ENCODE results near the gene SNX15.

Gene SNX15

GRCh38 chr11:65060913-65061408 is 33.7 kb downstream of the SNX15 start:
- no peak overlapping the region for H3K4me3 ChIP-seq (ENCODE audit: low read length)
- TF ChIP-seq CTCF (conservative IDR thresholded peaks at IDR 0.05; ENCODE audit: low read depth, low read length), result peak; percentile 42
- no peak for DNase-seq (ENCODE audit: low read depth)

GRCh38 chr11:65063532-65063931 is 36.3 kb downstream of the SNX15 start:
- no peak overlapping the region for H3K4me3 ChIP-seq (ENCODE audit: low read length)
- TF ChIP-seq CTCF (conservative IDR thresholded peaks at IDR 0.05; ENCODE audit: low read depth, low read length), result no peak
- no peak for DNase-seq (ENCODE audit: low read depth)

- no peak for TF ChIP-seq CTCF (conservative IDR thresholded peaks at IDR 0.05; ENCODE audit: low read depth, low read length)
- no peak for DNase-seq (ENCODE audit: low read depth)
- H3K4me3 ChIP-seq (ENCODE audit: low read length), result no peak overlapping the region
These were observed 37.6 kb downstream of the SNX15 start for GRCh38 chr11:65064847-65065240.

- DNase-seq (ENCODE audit: low read depth), result no peak
- H3K4me3 ChIP-seq (ENCODE audit: low read length), result no peak overlapping the region
- TF ChIP-seq CTCF (conservative IDR thresholded peaks at IDR 0.05; ENCODE audit: low read depth, low read length), result no peak
These were observed 38.6 kb downstream of the SNX15 start for GRCh38 chr11:65065851-65066250.

- no peak for DNase-seq (ENCODE audit: low read depth)
- TF ChIP-seq CTCF (conservative IDR thresholded peaks at IDR 0.05; ENCODE audit: low read depth, low read length), result no peak
- no peak overlapping the region for H3K4me3 ChIP-seq (ENCODE audit: low read length)
These were observed 39.1 kb downstream of the SNX15 start for GRCh38 chr11:65066315-65066714.

GRCh38 chr11:65066805-65067291 is 39.6 kb downstream of the SNX15 start:
- no peak overlapping the region for H3K4me3 ChIP-seq (ENCODE audit: low read length)
- no peak for TF ChIP-seq CTCF (conservative IDR thresholded peaks at IDR 0.05; ENCODE audit: low read depth, low read length)
- no peak for DNase-seq (ENCODE audit: low read depth)

- DNase-seq (ENCODE audit: low read depth), result no peak
- no peak overlapping the region for H3K4me3 ChIP-seq (ENCODE audit: low read length)
- TF ChIP-seq CTCF (conservative IDR thresholded peaks at IDR 0.05; ENCODE audit: low read depth, low read length), result no peak
These were observed 40.2 kb downstream of the SNX15 start for GRCh38 chr11:65067446-65067845.

All from retinal pigment epithelial cell (primary cell).